ENCODE data around the gene ADRB2.

ADRB2 gene

DNA sequence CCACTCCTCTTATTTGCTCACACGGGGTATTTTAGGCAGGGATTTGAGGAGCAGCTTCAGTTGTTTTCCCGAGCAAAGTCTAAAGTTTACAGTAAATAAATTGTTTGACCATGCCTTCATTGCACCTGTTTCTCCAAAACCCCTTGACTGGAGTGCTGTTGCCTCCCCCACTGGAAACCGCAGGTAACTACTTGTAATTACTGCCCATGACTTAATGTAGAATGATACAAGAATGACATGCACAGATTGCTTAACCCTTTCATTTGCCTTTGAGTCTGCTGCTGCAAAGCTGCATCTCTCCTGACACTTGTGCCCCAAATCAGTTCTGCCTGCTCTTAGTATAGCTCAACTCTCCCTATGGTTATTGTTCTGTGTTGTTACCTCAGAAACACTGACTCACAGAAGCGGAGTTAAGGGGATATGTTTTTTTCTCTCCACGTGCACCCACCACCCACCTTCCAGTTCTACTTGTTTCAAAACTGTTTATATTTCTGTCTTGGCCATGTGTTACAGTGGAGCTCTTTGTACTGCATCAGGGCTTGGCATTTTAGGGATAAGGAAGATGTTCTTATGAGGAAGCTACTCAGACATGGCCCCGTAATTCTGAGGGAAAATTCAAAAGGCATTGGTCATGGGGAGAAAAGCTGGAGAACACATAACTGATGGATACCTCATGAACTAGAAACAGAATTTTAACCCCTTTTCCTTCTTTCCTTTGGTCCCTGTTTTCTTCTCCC lies 2.3 kb downstream of the ADRB2 start:
- no peak for ATAC-seq (replicated peaks)
- Mint-ChIP-seq H3K9me3 (no peaks in the 10 kb centered on the region), H3K36me3 (ENCODE audit: insufficient read depth) (peaks cover 50% of the 10 kb centered on the region), H3K27ac (peak overlapping the region; percentile 91 to 93), H3K4me3 (peak overlapping the region; percentile 89 to 100), H3K4me1 (ENCODE audit: low read depth in 2 of 2) (peaks cover 54 to 69% of the 10 kb centered on the region in 2 donors), H3K27me3 (no peaks in the 10 kb centered on the region)
- peak in 1 of 3 experiments; percentile 27 for DNase-seq

DNA sequence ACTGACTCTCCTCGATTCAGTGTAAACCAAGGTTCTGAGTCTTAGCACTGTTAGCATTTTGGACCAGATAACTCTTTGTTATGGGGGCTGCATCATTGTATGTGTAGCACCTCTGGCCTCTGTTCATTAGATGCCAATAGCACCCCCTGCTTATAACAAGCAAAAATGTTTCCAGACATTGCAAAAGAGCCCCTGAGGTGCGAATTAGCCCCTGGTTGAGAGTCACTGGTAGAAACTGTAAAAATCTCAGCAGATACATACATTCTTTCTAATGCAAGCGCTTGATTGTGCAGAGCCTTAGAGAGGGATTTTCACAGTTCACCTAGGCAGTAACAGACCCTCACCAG lies 2.8 kb downstream of the ADRB2 start:
- peaks cover 58 to 74% of the 10 kb centered on the region in 2 donors for H3K4me1 Mint-ChIP-seq (ENCODE audit: low read depth in 2 of 2)
- no peaks in the 10 kb centered on the region for H3K9me3 Mint-ChIP-seq
- peak overlapping the region; percentile 91 to 93 for H3K27ac Mint-ChIP-seq
- H3K27me3 Mint-ChIP-seq, result no peaks in the 10 kb centered on the region
- peaks cover 52% of the 10 kb centered on the region for H3K36me3 Mint-ChIP-seq (ENCODE audit: insufficient read depth)
- no peak for DNase-seq
- H3K4me3 Mint-ChIP-seq, result peak overlapping the region; percentile 89 to 100
- no peak for ATAC-seq (replicated peaks)

DNA sequence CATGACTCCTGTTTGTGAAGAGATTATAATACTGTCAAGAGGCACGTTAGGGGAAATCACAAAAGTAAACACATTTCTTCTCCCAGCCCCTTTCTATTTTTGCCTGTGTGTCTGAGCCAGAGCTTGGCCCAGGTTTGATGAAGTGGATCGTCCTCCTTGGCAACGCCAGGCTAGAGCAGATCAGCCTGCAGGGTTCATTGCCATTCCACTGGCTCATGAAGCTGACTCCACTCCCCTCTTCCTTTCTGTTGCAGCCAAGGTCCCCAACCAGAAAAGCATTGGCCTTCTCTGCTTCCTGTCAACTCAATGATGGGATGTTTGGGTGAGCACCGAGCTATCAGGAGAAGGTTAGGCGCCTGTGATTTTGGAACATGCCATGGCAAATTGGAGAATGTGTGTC lies 3.3 kb downstream of the ADRB2 start:
- DNase-seq, result no peak
- H3K9me3 Mint-ChIP-seq, result no peaks in the 10 kb centered on the region
- ATAC-seq (replicated peaks), result no peak
- peak overlapping the region; percentile 89 to 100 for H3K4me3 Mint-ChIP-seq
- peaks cover 57% of the 10 kb centered on the region for H3K36me3 Mint-ChIP-seq (ENCODE audit: insufficient read depth)
- H3K4me1 Mint-ChIP-seq (ENCODE audit: low read depth in 2 of 2), result peaks cover 63 to 78% of the 10 kb centered on the region in 2 donors
- H3K27ac Mint-ChIP-seq, result peak overlapping the region; percentile 80 to 93
- H3K27me3 Mint-ChIP-seq, result no peaks in the 10 kb centered on the region

DNA sequence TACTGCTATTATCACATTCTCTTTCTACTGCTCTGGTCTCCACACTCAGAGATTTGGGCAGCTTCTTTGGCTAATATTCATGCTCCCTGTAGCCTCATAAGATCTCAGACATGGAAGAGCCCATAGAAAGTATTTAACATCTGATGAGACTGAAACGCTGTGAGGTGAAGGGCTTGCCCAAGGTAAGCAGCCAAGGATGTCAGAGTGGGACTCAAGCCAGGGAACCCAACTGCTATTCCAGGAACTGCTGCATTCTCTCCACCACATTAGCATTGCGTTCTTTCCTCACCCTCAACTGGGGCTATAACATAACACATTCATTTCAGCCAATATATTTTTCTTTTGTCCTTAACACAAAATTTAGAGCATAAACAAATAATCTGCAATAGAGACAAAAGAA lies 3.8 kb downstream of the ADRB2 start:
- peak overlapping the region; percentile 89 to 100 for H3K4me3 Mint-ChIP-seq
- no peaks in the 10 kb centered on the region for H3K27me3 Mint-ChIP-seq
- H3K36me3 Mint-ChIP-seq (ENCODE audit: insufficient read depth), result peaks cover 62% of the 10 kb centered on the region
- peak overlapping the region; percentile 80 to 86 for H3K27ac Mint-ChIP-seq
- H3K9me3 Mint-ChIP-seq, result no peaks in the 10 kb centered on the region
- peaks cover 66 to 78% of the 10 kb centered on the region in 2 donors for H3K4me1 Mint-ChIP-seq (ENCODE audit: low read depth in 2 of 2)
- ATAC-seq (replicated peaks) (no peak), DNase-seq (no peak)

DNA sequence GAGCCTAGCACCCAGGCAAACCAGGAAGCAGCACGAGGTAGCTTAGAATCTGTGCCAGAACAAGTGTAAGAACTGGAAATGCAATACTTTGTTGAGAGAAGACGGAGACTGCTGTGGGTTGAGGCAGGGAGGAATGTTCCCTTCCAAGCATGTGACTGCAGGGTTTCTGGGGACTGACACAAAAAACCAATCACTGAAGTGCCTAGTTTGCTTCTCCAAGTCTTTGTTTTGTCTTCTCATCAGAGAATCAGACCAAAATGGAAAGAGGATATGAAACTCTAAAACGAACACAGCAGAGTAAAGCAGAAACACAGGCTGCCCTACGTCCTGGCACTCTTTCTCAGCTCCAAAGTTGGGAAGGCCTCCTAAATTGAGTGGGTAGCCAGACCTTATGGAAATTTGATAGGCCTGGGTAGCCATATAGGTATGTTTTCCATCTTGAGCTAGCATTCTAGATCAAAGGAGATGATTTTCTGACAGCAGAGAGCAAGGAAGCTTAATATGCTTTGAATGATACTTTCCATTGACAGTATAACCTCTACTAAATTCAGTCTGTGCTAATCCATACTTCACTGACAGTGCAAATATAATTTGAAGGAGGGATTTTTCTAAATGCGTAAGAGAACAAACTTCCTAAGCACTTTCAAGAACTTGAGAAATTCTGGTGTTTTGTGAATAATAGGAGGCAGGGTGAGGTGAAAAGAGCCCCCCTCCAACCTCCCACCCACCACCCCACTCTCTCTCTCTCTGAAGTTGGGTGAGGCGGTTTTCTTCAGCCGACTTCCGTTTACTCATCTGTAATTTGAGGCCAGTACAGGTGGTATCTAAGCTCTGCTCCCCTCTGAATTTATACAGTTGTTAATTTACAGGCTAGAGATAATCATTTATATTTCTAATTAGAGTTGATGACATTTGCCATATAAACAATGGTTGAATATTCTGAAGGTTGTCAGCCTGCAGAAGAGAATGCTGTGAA lies 5.5 kb downstream of the ADRB2 start:
- peak overlapping the region; percentile 80 to 86 for H3K27ac Mint-ChIP-seq

DNA sequence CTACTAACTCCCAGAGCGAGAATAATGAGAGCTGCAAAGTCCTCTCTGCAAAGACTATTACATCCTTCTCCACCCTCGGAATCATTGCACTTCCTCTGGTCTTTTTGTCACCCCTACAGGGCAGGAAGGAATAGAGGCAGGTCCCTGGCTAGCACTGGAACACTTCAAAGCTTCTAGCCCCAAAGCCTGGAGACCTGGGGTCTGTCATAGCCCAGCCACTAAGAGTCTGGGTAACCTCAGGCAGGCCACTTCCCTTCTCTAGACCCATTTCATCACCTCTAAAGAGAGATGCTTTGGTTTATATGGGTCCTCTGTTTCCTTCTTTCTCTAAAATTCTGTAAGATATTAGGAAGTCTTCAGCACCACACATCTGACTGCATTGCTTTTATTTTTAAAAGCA lies 6.7 kb downstream of the ADRB2 start:
- no peaks in the 10 kb centered on the region for H3K27me3 Mint-ChIP-seq
- DNase-seq (no peak), ATAC-seq (replicated peaks) (peak; percentile 63)
- peak overlapping the region; percentile 89 to 100 for H3K4me3 Mint-ChIP-seq
- H3K27ac Mint-ChIP-seq, result peak overlapping the region; percentile 57 to 86
- peaks cover 60% of the 10 kb centered on the region for H3K36me3 Mint-ChIP-seq (ENCODE audit: insufficient read depth)
- H3K4me1 Mint-ChIP-seq (ENCODE audit: low read depth in 2 of 2), result peaks cover 78 to 90% of the 10 kb centered on the region in 2 donors
- H3K9me3 Mint-ChIP-seq, result no peaks in the 10 kb centered on the region

More for the DNA sequence above, 5.5 kb downstream of the ADRB2 start:
- no peaks in the 10 kb centered on the region for H3K9me3 Mint-ChIP-seq
- H3K27me3 Mint-ChIP-seq, result no peaks in the 10 kb centered on the region
- H3K4me1 Mint-ChIP-seq (ENCODE audit: low read depth in 2 of 2), result peaks cover 74 to 88% of the 10 kb centered on the region in 2 donors
- DNase-seq (no peak), ATAC-seq (replicated peaks) (peak; percentile 37)
- peak overlapping the region; percentile 89 to 100 for H3K4me3 Mint-ChIP-seq
- peaks cover 60% of the 10 kb centered on the region for H3K36me3 Mint-ChIP-seq (ENCODE audit: insufficient read depth)

DNA sequence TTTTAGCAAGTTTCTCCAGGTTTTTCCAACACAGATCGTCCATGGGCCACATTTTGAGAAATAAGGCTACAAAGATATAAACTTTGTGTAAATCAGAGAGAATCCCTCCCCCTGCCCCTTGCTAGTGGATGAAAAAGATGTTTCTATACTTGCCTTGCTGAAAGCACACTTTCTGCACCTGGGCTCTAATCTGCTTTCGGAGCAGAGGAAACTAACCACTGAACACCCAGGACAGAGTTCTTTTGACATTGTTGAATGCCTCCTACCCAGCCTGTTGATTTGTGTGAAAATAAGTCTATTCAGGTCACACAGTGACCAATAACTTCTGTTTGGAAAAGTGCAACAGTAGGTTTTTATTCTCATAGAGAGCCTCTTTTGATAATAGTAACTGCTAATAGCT lies 7.5 kb downstream of the ADRB2 start:
- peaks cover 60% of the 10 kb centered on the region for H3K36me3 Mint-ChIP-seq (ENCODE audit: insufficient read depth)
- no peak for ATAC-seq (replicated peaks)
- peak overlapping the region; percentile 73 to 100 for H3K4me3 Mint-ChIP-seq
- no peaks in the 10 kb centered on the region for H3K27me3 Mint-ChIP-seq
- no peak for DNase-seq
- peaks cover 81 to 91% of the 10 kb centered on the region in 2 donors for H3K4me1 Mint-ChIP-seq (ENCODE audit: low read depth in 2 of 2)
- peak overlapping the region; percentile 69 to 92 for H3K27ac Mint-ChIP-seq
- no peaks in the 10 kb centered on the region for H3K9me3 Mint-ChIP-seq

DNA sequence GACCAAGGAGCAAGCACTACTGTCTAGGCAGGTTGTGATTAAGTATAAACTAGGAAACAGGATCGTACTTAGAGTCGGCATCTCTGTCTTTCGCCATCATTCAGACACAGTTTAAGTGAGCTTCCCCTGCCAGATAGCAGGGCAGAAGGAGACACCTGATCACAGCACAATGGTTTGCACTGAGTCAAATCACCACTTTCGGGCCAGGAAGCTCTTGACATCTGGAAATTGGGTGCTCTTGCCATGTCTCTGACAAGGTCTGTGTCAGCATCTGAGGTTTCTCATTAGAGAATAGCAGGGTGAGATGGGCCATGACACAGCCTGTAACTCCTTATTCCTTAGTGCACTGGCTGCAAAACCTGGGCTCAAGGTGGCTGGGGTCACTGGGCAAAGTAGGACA lies 8.3 kb downstream of the ADRB2 start:
- DNase-seq (no peak), ATAC-seq (replicated peaks) (peak; percentile 30)
- H3K27me3 Mint-ChIP-seq, result no peaks in the 10 kb centered on the region
- H3K4me3 Mint-ChIP-seq, result peak overlapping the region; percentile 73 to 100
- H3K27ac Mint-ChIP-seq, result peak overlapping the region; percentile 69 to 92
- no peaks in the 10 kb centered on the region for H3K9me3 Mint-ChIP-seq
- peaks cover 63% of the 10 kb centered on the region for H3K36me3 Mint-ChIP-seq (ENCODE audit: insufficient read depth)
- H3K4me1 Mint-ChIP-seq (ENCODE audit: low read depth in 2 of 2), result peaks cover 82 to 92% of the 10 kb centered on the region in 2 donors

DNA sequence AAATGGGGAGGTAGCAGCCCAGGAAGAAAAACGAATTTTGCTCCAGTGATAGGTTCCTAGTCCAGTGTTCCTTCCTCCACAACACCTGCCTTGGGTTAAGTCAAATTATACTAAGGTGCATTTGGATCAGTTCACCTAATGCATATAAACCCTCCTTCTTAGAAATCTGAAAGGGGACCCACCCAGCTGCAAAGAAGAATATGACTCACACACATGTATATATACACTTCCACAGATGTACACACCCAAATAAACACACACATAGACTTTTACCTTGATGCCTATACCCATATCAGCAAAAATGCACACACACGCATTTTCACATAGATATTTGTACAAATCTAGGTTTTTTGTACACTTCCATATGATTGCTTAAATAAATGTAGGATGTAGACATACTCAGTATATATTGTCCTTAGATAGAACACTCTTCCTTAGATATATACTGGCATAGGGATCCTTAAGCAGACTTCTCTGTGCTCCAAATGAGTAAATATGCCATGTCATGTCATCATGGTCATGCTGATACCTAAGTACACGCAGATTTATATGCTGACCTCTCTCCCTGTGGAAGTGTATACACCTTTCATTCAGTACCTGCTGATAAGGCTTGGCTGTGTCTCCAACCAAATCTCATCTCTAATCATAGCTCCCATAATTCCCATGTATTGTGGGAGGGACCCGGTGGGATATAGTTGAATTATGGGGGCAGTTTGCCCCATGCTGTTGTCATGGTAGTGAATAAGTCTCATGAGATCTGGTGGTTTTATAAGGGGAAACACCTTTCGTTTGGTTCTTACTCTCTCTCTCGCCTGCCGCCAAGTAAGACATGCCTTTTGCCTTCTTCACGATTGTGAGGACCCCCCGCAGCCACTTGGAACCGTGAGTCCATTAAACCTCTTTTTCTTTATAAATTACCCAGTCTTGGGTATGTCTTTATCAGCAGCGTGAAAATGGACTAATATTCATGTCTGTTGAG lies 10.2 kb downstream of the ADRB2 start:
- ATAC-seq (replicated peaks) (no peak), DNase-seq (no peak)
- H3K4me1 Mint-ChIP-seq (ENCODE audit: low read depth in 2 of 2), result peaks cover 76 to 89% of the 10 kb centered on the region in 2 donors
- peak overlapping the region; percentile 69 to 92 for H3K27ac Mint-ChIP-seq
- peaks cover 65% of the 10 kb centered on the region for H3K36me3 Mint-ChIP-seq (ENCODE audit: insufficient read depth)
- H3K9me3 Mint-ChIP-seq, result no peaks in the 10 kb centered on the region
- H3K4me3 Mint-ChIP-seq, result peak overlapping the region; percentile 49 to 100
- H3K27me3 Mint-ChIP-seq, result no peaks in the 10 kb centered on the region

DNA sequence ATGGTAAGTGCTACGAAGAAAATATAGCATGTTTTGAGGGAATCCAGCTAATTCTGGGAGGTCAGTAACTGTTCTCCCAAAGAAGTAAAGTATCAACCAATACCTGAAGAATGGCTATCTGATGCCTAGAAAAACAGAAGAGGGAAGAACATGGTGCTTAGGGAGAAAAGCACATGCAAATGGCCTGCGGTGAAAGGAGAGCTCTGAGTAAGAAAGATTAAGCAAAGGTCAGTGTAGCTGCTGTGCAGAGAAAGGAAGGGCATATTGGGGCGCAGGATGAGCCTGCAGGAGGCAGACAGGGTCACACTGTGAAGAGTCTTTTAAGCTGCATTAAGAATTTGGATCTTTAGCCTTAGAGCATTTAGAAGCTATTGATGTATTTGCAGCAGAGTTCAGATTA lies 11.0 kb downstream of the ADRB2 start:
- Mint-ChIP-seq H3K27me3 (no peaks in the 10 kb centered on the region), H3K9me3 (no peaks in the 10 kb centered on the region), H3K36me3 (ENCODE audit: insufficient read depth) (peaks cover 60% of the 10 kb centered on the region), H3K4me3 (peak overlapping the region; percentile 49 to 100), H3K4me1 (ENCODE audit: low read depth in 2 of 2) (peaks cover 75 to 89% of the 10 kb centered on the region in 2 donors), H3K27ac (peak overlapping the region; percentile 26 to 69)
- DNase-seq (no peak), ATAC-seq (replicated peaks) (no peak)

DNA sequence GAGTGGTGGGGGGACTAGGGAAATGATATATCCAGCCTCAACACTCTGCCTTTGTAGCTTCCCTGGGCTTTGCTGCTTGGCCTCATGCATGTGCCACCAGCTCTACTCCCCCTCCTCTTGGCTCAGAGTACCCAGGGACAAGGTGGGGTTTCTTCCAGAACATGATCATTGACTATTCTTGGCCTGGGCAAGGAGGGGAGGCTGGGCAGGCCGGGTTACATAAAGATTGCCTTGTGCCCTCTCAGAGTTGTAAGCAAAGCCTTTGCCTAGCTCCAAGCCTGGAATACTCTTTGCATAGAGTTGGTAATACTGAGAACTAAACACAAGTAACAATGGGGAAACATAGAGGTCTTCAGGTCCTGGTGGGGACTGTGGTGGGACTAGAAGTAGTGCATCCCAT lies 11.9 kb downstream of the ADRB2 start:
- peak overlapping the region; percentile 69 to 91 for H3K27ac Mint-ChIP-seq

DNA sequence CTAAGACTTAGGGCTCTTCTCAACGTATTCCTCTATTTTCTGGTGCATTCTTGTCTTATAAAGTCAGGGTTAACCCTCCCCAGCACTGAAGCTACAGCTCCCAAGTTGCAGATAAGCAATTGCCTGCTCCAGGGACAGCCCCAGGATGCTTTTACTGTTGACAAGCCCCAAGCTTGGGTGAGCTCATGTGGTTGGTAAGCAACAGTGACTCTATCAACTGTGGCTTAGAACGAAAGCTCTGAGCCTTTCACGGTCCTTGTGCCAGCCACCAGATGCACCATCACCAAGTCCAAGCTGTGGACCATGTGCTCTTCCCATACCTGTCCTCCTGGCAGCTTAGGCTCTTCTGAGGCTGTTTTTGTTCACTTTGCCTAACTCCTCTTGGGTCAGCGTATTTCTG lies 13.5 kb downstream of the ADRB2 start:
- Mint-ChIP-seq H3K4me1 (ENCODE audit: low read depth in 2 of 2) (peaks cover 72 to 89% of the 10 kb centered on the region in 2 donors), H3K27me3 (no peaks in the 10 kb centered on the region), H3K27ac (peak overlapping the region; percentile 69 to 91), H3K36me3 (ENCODE audit: insufficient read depth) (peaks cover 50% of the 10 kb centered on the region), H3K9me3 (no peaks in the 10 kb centered on the region), H3K4me3 (peak overlapping the region; percentile 61 to 68)
- ATAC-seq (replicated peaks) (peak; percentile 15), DNase-seq (no peak)

More for the DNA sequence above, 11.9 kb downstream of the ADRB2 start:
- Mint-ChIP-seq H3K4me3 (peak overlapping the region; percentile 49 to 100), H3K4me1 (ENCODE audit: low read depth in 2 of 2) (peaks cover 72 to 87% of the 10 kb centered on the region in 2 donors), H3K27me3 (no peaks in the 10 kb centered on the region), H3K9me3 (no peaks in the 10 kb centered on the region), H3K36me3 (ENCODE audit: insufficient read depth) (peaks cover 59% of the 10 kb centered on the region)
- DNase-seq (no peak), ATAC-seq (replicated peaks) (no peak)

Data from effector memory CD8-positive, alpha-beta T cell (primary cell).